C1 segment of cervical spinal cord (tissue), 14 donors: ENCODE results near the gene TNIK.
A peak's percentile ranks its signal among the peaks of the same experiment; 100 is the strongest.
"Not testable (repeated sequence)": the region's sequence is repeated elsewhere in the genome, so short reads cannot be mapped to it uniquely, and the experiment has no call there.

Source experiments
- DNase-seq, 14 donors: peaks; one replicate each; lab custom pipeline; 2025; lab: John Stamatoyannopoulos, UW

TNIK gene

DNA sequence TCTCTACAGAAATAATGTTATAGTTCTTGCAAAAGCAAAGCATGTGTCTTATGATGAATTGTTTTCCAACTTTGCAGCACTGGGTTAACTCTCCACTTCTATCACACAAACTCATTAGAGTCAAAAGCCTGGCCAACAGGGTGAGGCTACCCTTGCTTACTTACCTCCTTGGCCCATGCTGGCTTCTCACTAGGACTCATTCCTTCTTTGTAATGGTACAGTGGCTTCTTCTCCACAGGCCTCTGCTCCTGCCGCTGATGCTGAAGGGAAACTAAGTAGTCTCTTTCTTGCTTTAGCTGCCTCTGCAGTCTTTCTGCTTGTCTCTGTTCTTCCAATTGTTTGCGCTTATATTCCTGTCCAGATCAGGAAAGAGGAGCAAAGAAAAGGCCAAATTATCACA, 322.2 kb downstream of the TNIK start:
- DNase-seq: no peak

DNA sequence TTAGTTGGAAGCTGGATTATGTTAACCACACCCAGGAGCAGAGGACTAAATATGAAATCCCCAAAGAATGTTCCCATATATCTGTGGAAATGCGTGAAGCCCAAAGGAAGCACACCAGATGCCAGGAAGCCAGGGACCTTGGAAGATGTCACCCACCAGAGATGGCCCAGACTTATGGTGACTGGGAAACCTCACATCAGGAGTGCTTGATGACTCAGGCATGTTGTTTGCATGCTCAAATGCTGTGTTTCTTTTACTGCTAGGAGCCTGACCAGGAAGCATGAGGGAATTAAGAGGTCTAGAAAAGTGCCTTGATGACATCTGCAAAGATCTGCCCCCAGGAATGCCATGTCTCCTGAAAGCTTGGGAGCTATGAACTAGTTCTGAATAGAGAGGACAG, 324.7 kb downstream of the TNIK start:
- DNase-seq: no peak

DNA sequence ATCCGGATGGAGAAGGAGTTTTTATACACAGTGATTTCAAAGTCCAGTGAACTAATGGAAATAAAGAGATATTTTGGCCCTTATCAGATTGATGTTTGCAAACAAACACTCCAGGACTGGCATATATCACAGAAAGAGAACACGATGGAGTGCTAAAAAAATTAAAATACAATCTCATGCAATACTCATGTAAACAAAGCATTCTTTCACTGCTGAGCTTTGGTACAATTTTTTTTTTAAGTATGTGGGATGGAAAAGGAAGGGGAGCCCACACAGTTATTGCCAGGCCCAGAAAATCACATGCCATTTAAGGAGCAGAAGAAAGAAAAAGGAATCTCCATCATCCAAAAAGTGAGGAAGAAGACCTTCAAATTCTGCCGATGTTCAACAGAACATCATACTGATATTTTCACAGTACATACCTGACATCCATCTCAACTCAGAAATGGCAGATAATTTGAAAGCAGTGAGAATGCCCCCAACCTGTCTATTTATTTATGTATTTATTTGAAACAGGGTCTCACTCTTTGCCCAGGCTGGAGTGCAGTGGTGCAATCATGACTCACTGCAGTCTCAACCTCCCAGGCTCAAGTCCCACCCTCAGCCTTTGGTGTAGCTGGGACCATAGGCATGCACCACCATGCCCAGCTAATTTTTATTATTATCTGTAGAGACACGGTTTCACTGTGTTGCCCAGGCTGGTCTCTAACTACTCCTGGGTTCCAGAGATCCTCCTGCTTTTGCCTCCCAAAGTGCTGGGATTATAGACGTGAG, 326.2 kb downstream of the TNIK start:
- DNase-seq: no peak

DNA sequence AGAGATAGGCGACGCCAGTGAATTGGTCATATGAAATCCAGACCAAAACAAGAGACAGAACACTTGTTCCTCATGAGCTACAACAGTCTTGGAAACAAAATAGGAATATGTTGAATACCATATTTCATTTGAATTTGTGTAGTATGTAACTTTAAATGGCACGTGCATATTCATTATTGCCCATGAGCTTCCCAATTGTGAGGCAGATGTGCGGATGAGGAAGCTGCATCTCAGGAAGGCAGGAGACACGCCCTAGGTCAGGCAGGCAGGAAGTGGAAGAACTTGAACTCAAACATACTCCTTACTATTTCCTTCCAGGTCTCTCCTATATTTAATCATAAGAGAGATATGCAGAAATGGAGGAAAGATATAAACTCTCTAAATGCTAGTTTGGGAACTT, 326.9 kb downstream of the TNIK start:
- no peak for DNase-seq

DNA sequence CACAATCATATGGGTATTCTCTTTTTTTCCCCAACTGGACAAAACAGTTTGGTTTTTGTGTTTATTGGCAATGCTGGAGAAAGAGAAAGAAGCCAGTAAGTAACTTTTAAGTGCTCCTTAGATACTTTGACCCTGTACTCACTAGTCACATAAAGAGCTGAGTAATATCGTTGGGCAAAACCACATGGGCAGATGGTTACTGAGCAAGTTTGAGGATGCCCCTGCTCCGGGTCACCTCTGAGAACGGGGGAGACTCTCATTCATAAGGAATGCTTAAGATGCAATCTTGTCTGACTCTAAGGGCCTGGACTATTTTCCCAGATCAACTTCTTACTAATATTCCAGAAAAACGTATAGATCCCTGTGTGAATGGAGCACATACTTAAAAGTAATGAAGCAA, 327.3 kb downstream of the TNIK start:
- DNase-seq: no peak

DNA sequence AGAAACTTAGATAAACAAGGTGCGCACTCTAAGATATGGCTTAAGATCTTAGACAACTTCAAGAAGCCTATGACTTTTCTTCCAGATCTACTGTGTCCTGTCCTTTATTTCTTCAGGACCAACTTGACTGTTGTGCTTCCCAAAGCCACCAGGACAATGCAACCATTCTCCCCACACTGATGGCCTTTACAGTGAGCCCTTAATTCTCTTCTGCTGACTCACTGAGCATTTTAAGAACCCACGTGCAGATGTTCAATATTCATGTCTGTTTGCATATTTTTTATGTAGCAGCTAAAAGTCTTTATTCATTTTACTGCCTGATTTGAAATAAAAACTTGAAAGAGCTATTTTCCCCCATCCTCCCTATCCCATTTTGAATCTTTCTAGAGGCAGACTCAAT, 330.4 kb downstream of the TNIK start:
- no peak for DNase-seq

DNA sequence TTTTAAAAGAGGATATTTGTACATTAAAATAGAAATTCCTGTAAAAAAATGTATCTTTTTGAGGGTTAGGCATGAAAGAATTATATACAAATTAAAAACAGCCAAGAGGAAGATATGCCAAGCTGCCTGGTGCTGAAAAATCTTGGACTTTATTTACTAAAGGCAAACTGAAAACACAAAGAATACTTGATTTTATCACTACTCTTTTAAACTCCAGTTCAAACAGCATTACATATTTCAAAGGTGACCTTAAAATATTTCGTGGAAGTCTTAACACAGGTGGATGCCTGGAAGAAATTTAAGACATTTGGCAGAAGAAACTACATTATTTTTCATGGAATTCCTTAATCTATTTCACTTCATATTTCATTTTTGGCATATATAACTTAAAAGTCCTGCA, 332.6 kb downstream of the TNIK start:
- DNase-seq: no peak

DNA sequence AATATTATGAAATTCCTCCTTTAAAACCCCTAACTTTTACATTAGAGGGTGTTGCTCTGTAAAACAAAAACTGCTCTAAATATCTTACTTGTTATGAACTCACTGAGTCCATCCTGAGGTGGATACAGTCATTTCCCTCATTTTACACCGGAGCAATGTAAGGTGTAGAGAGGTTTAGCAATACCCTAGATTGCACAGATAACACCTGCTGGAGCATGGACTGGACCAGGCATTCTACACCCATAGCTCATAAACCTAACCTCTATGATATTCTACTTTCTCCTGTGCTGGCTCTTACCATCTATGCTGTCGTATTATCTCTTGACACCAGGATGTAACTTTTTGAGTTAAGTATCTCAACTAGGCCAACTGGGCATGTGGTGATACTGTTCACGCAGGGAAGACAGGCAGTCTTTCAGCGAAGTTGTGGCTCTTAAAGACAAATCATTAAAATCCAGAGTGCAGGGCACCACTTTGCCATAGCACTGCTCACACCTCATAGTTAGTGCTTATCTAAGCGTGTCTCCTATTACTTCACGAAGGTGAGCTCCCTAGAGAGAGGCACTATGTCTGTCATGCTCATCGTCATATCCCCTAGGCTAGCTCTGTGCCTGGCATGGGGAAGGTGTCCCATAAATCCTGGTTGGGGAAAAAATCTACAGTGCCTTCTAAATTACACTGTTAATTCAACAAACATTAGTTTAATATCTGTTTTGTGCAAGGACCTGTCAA, 333.6 kb downstream of the TNIK start:
- no peak for DNase-seq

DNA sequence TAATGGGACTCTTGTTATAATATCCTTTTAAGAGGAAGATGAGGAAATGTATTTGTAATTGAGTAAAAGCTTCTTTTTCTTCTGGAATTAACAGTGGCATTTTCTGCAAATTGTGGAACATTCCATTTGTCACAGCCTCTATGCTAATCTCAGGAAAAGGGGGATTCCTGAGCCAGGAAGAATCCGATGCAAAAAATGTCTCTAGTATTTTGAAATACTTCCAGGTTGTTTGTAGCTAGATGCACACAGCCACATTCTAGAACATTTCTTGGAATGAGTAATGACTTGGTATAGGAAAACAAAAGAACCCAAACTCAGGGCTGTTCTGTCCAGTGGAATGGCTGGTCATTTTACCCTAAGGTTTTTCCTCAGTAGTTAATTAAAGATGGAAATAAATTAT, 335.2 kb downstream of the TNIK start:
- DNase-seq: no peak

DNA sequence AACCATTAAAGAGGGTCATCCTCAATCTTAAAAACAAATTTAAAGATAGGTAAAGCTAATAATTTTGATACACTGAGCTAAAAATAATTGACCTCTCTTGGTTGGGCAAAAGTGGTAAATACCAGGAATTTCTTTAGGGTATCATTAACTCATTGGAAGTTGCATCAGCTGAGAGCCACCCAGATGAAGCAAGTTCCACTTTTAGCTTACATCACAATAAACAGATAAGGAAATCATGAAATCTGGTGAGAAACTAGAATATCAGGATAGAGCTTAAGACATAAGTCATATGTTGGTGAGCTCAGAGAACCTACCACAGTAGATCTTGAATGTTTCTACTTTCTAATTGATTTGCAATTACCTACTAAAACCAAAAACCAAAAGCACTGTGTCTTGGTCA, 336.3 kb downstream of the TNIK start:
- DNase-seq: no peak

DNA sequence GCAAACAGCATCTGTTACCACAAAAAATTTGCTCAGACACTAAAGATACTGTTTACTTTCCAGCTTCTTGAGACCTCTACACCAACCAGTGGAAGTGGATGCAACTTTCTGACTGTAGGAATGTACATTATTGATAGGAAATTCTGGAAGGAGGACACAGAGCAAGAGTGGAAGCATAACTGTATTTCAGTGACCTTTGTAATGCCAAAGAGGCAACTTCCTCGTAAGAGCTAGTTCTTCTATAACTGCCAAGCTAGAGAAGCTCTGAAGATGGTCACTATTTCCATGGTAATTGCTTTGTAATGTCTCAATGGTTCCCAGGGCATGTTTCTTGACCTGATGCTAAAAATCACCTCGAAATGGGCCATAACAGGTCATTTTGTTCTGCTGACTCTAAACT, 337.3 kb downstream of the TNIK start:
- no peak for DNase-seq

DNA sequence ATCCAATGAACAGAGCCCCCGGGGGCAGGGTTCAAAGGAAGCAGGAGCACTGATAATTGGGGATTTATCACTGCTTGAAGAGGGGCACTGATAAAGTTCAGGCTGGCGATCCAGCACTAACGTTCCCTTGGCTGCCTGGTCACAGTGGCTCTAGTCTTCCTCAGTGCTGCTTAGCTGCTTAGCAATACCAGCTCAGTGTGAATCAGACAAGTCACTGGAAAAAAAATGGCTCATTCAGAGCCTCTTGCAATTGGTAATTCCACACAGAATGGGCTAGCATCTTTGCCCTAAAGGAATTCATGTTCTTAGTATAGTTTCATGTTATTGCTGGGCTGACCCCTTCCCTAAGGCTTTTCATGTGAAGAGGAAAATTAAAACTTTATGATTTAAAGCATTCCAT, 338.0 kb downstream of the TNIK start:
- DNase-seq: peak in 1 of 14 donors; percentile 9

DNA sequence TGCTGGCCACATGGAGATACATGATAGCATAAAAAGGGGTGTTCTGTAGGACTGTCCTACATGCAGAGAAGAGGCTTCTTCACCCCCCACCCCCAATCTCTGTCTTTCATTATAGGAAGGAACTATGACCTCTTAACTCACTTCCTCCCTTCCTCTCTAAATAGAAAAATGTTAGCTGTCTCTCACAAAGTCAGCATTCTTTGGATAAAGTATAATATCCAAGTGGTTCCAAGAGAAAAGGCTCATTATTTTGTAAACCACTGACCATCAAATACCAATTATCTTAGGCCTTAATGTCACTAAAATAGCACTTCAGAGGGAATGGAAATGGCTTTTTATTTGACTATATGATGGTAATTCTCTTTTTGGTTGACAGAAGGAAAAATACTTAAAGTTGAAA, 338.4 kb downstream of the TNIK start:
- DNase-seq: no peak

DNA sequence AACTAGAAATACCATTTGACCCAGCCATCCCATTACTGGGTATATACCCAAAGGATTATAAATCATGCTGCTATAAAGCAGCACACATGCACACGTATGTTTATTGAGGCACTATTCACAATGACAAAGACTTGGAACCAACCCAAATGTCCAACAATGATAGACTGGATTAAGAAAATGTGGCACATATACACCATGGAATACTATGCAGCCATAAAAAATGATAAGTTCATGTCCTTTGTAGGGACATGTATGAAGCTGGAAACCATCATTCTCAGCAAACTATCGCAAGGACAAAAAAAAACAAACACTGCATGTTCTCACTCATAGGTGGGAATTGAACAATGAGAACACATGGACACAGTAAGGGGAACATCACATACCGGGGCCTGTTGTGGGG, 340.8 kb downstream of the TNIK start:
- DNase-seq: not testable (repeated sequence)

DNA sequence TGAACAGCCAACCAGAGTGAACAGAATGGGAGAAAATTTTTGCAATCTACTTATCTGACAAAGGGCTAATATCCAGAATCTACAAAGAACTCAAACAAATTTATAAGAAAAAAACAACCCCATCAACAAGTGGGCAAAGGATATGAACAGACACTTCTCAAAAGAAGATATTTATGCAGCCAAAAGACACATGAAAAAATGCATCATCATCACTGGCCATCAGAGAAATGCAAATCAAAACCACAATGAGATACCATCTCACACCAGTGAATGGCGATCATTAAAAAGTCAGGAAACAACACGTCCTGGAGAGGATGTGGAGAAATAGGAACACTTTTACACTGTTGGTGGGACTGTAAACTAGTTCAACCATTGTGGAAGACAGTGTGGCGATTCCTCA, 341.2 kb downstream of the TNIK start:
- DNase-seq: not testable (repeated sequence)

DNA sequence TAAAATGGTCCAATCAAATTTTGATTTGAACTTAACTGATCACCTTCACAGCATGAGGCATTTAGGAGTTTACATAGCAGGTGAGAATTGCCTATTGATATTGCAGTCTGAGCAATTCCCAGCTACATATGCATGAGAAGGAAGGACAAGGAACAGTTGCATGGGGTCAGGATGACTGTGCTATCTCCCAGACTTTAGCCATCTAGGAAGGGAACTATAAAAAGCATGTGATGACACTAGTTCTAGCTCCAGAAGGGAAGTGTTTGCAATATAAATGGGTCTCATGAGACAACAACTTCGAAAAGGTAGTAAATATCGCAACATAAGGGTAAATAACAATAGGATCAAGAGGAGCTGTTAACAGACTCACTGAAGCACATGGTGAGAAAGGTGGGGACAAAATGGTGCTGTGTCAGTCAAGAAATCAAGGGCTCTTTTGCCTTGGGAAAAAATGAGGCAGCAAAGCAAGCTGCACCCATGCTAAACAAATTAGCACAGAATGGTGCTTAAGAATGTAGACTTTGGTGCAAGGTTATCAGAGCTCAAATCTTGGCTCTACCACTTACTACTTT, 343.3 kb downstream of the TNIK start:
- no peak for DNase-seq

DNA sequence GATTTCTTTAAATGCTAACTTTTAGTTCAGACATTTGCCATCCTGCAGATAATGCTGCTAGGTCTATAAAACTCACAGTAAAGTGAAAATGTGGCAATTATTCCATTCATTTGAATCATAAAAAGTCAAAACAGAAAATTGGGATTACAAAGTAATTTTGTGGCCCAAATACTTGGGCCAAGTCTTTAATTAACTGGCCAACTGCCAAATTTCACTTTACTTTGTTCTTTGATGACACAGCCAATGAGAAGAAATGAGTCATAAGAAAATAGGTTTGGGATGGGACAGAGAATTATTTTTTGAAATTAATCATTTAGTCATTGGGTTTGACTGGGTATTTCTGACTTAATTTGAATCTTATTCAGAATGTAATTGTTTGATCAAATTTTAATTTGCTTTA, 343.8 kb downstream of the TNIK start:
- DNase-seq: no peak

DNA sequence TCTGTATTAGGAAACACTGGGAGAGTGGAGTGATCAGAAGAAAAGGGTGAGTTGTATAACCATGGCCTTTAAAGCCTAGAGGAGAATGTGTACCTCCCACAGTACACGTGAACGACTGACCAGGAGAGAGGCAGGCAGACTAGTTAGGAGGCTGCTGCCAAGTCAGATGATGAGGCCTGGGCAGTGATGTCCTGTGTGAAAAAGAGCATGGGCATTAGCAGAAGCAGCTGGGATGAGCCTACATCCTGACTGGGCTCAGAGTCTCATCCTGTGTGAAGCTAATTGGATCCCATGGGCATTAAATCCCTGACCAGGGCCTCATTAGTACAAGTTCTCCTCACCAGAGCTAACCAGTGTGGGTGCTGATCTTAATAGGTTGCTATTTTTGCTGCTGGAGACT, 344.5 kb downstream of the TNIK start:
- no peak for DNase-seq

DNA sequence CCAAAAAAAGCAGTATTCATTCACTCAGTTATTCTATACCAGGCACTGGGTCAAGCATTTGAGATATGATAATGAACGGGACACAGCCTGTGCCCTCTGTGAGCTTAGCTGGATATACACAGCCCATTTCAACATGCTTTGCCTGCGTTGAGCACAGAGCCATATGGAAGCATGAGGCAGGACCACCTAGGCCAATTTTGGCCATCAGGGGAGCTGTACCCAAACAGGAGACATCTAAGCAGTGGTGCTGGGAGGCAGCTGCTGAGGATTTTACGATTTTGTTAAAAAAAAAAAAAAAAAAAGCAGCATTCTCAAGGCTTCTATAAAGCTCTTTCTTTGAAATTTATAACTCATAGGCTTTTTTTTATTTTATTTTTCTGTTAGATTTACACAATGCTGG, 346.5 kb downstream of the TNIK start:
- DNase-seq: no peak

DNA sequence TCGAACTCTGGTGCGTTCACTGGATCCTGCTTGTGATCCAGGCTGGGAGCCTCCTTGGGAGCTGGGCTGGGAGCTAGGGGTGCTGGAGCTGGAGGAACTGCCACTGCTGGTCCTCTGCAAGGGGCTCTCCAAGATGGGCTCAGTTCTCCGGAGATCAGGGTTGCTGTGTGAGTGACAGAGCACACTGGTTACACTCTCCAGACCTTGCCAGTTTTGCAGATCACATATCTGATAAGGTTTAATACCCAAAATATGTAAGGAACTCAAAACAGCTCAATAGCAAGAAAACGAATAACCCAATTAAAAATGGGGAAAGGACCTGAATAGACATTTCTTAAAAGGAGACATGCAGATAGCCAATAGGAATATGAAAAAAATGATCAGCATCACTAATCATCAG, 349.5 kb downstream of the TNIK start:
- DNase-seq: no peak

DNA sequence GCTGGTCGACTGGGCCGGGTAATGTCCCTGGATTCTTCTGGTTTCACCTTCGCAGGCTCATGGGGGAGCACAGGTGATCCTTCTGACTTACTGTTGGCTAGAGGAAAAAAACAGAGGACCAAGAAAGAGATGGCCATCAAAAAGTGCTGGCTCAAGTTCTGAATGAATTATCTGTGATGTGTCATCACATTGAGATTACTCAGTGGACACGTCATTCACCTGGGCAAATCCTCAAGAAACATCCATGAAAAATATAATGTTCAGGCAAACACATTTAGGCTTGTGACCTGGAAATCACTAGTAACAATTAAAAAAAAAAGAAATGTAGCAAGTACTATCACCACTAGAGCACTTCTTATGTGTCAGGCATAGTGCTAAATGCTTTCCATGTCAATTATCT, 352.1 kb downstream of the TNIK start:
- no peak for DNase-seq

DNA sequence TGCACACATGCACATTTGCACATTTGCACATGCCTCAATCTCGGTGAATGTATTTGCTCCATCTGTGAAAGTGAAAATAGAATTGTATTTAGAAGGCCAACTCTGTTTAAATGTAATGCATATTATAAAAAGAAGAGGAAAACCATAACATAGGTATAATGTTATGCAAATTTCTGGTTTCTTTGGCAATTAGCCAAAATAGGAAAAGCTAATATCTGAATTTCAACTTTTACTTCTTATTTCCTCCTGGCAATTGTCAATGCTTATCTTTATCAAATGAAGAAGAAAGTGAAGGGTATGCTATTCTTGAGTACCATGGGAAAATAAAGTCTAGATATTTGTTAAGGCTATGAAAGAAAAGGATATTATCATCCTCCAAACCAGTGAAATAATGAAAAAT, 357.0 kb downstream of the TNIK start:
- DNase-seq: no peak

DNA sequence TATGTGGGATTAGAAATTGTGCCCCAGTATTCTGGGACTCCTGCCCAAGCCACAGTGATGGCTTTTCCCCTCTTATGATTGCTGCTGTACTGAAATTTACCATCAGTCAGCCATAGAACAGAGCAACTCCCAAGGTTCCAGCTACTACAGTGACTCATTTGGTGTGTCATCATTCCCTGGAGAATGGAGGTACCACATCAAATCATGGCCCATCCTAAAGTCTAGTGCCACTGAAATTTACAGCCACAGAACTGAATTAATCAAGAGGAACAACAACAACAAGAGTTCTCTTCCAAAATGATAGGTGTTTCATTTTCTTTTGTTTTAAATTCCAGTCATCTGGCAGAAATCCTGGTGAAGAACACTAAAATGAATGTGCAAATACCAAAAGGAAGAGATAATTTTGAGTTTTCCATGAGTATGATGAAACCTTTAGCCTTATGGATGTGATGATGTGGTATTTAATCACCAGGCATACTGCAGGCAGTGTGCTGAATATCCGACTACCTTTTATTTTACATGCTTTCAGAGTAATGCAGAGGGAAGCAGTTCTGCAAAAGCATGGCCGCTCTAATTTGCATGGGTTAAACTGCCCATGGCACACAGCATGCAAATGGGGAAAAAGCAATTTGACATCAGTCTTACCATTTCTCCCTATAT, 358.1 kb downstream of the TNIK start:
- no peak for DNase-seq
